ENCODE results near the gene FGF21. TPM values are rescaled to one million over a fixed set of nuclear protein-coding genes. Genes with fewer than 3 reads are reported as not detected.

Gene FGF21
- total and polyA plus RNA-seq, 11 donors, result not detected

GRCh38 chr19:48795055-48795684 is 39.8 kb downstream of the FGF21 start:
- 2 to 4% (median 2%) methylated on average over 25 to 38 of the region's 38 CpGs for WGBS, 4 donors
- Histone ChIP-seq H3K4me1 (peaks cover 0 to 13% (median 7%) of the 10 kb centered on the region in 12 donors), H3K9me3 (no peaks in the 10 kb centered on the region), H3K27ac (peak overlapping the region; percentile 7 to 91 (median 74)), H3K27me3 (no peaks in the 10 kb centered on the region), H3K4me3 (peak overlapping the region in 11 of 12 donors; percentile 24 to 74 (median 57)), H3K36me3 (peaks cover 0 to 5% (median 0%) of the 10 kb centered on the region in 9 donors)
- ATAC-seq (peak; percentile 98 to 99 (median 99)), DNase-seq (peak; percentile 92 to 95 (median 94))
- intact Hi-C loops (cut with DNase I), result loop anchor here (1.0 to 10.0 kb wide), 11 partner anchors 18 to 180 kb away; partner anchors contain the start of genes FTL (in 2 of the 10), HSD17B14 (in 2 of the 10) and CA11 (in 1 of the 10)
- TF ChIP-seq POLR2A (IDR thresholded peaks at IDR 0.05) (peak in 1 of 2 donors; percentile 31), CTCF (IDR thresholded peaks at IDR 0.05) (peak; percentile 88 to 100 (median 98))

DNA sequence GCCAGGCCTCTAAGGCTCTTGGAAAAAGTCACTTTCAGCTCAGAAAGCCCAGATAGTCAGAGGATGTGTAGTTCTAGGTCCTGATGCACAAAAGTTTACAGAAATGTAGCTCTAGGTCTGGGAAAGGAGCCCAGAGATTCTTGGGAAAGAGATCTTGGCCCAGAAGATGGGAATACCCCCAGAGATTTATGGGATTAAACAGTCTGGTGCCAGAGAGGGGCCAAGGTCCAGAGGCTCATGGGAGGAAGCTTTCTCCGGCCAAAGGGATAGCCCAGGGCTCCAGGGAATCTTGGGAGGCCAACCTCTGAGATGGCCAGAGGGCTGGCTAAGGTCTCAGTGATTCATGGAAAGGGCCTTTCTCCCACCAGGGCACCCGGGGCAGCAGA is 40.4 kb downstream of the FGF21 start:
- Histone ChIP-seq H3K27me3 (no peaks in the 10 kb centered on the region), H3K36me3 (peaks cover 0 to 5% (median 0%) of the 10 kb centered on the region in 9 donors), H3K4me1 (peaks cover 0 to 13% (median 7%) of the 10 kb centered on the region in 12 donors), H3K4me3 (peak overlapping the region in 2 of 12 donors; percentile 53 to 74), H3K9me3 (no peaks in the 10 kb centered on the region), H3K27ac (peak overlapping the region; percentile 7 to 91 (median 74))
- ATAC-seq (peak in 3 of 4 donors; percentile 18 to 49 (median 27)), DNase-seq (peak in 4 of 5 donors; percentile 50 to 58 (median 54))
- no peak for TF ChIP-seq CTCF (IDR thresholded peaks at IDR 0.05)
- TF ChIP-seq POLR2A (IDR thresholded peaks at IDR 0.05), result no peak
- WGBS, 4 donors, result 43 to 64% (median 60%) methylated on average over 1 to 2 of the region's 2 CpGs
- intact Hi-C loops (cut with DNase I), result loop anchor here (1.0 to 10.0 kb wide), 12 partner anchors 15 to 179 kb away; partner anchors contain the start of genes FTL (in 2 of the 10), HSD17B14 (in 2 of the 10), BCAT2 (in 1 of the 10) and CA11 (in 1 of the 10)

- H3K9me3 ChIP-seq, result no peaks in the 10 kb centered on the region
- H3K36me3 ChIP-seq, result peaks cover 0 to 5% (median 0%) of the 10 kb centered on the region in 9 donors
- peaks cover 0 to 13% (median 7%) of the 10 kb centered on the region in 12 donors for H3K4me1 ChIP-seq
- TF ChIP-seq CTCF (IDR thresholded peaks at IDR 0.05), result no peak
- TF ChIP-seq POLR2A (IDR thresholded peaks at IDR 0.05), result no peak
- ATAC-seq (no peak), DNase-seq (no peak)
- no peak overlapping the region for H3K4me3 ChIP-seq
- 88 to 91% (median 90%) methylated on average over 16 to 20 of the region's 20 CpGs for WGBS, 4 donors
- intact Hi-C loops (cut with DNase I), result loop anchor here in 6 of 10 donors (2.0 to 10.0 kb wide), 6 partner anchors 14 to 178 kb away; partner anchors contain the start of genes FTL (in 2 of the 6), BCAT2 (in 1 of the 6) and CA11 (in 1 of the 6)
- peak overlapping the region in 11 of 12 donors; percentile 51 to 91 (median 75) for H3K27ac ChIP-seq
- no peaks in the 10 kb centered on the region for H3K27me3 ChIP-seq
Observed at GRCh38 chr19:48796298-48797083, 41.2 kb downstream of the FGF21 start.
